HG02870 (cell line): ENCODE data around the gene SLC10A1.
"Not testable (repeated sequence)": the region's sequence is repeated elsewhere in the genome, so short reads cannot be mapped to it uniquely, and the experiment has no call there.

ENCODE experiments used
- ATAC-seq: cut with Tn5 transposase; IDR thresholded peaks from one replicate; pipeline ENCODE4 v1.9.1; 2021; ENCODE audit warnings: mild to moderate bottlenecking, moderate library complexity; ENCODE audit not compliant: unreplicated experiment

The SLC10A1 gene

DNA sequence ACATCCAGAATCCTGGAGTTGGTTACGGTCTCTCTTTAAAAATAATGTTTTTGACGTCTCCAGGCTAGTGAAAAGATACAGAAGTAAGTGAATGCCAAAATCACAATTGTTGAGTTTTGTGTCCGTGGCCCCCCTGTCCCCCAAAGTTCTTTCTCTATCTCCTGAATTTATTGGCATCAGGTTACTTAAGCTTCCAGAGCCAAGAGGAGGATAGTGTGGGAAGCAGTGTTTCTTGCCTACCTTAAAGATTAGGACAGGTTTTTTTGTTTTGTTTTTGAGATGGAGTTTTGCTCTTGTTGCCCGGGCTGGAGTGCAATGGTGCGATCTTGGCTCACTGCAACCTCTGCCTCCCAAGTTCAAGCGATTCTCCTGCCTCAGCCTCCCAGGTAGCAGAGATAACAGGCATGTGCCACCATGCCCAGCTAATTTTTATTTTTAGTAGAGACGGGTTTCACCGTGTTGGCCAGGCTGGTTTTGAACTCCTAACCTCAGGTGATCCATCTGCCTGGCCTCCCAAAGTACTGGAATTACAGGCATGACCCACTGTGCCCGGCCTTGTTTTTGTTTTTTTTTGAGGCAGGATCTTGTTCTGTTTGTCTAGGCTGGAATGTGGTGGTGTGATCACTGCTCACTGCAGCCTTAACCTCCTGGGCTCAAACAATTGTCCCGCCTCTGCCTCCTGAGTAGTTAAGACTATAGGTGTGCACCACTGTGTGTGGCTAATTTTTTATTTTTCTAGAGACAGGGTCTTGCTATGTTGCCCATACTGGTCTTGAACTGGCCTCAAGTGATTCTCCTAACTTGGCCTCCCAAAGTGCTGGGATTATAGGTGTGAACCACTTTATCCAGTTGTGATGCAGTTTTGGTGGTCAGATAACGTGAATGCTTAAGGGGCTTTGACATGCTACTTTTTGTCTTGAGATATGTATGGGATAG is 24.7 kb downstream of the SLC10A1 start:
- no peak for ATAC-seq

DNA sequence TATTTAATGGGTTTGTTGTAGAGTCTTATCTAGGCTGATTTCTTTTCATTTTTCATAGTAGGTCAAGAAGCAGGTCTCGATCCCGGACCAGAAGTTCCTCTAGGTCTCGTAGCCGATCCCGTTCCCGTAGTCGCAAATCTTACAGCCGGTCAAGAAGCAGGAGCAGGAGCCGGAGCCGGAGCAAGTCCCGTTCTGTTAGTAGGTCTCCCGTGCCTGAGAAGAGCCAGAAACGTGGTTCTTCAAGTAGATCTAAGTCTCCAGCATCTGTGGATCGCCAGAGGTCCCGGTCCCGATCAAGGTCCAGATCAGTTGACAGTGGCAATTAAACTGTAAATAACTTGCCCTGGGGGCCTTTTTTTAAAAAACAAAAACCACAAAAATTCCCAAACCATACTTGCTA is 25.9 kb downstream of the SLC10A1 start:
- no peak for ATAC-seq

DNA sequence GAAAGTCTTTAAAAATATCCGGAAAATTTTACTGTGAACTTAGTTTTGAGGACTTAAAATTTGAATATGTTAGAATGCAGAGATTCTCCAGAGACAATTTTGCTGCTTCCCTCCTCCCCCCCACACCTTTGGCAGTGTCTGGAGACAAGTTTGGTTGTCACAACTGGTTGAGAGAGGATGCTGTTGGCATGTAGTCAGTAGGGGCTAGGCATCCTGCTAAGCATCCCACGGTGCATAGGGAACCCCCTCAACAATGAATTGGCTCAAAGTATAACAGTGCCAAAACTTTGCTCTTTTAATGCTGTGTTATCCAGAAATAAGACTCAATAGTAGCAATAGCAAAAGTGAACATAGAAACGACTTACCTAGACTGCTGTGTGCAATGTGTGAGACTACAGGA is 26.5 kb downstream of the SLC10A1 start:
- no peak for ATAC-seq

DNA sequence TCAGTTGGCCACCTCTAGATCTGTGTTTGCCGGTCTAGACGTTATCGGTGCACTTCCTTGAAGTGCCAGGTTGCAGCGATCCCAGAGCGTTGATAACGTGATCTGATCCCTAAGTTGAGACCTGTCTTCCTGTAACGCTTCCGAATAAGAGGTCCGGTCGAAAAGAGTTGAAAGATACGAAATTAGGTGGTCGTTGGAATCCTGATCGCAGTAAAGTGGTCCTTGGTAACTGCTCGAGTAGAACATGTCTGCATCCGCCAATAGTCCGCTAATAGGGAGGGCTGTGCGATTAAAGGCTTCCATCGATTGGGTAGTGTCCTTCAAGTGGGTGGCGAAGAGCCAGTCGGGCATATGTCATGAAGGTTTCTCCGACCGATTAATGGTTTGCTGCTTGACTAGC is 27.4 kb downstream of the SLC10A1 start:
- ATAC-seq = no peak

DNA sequence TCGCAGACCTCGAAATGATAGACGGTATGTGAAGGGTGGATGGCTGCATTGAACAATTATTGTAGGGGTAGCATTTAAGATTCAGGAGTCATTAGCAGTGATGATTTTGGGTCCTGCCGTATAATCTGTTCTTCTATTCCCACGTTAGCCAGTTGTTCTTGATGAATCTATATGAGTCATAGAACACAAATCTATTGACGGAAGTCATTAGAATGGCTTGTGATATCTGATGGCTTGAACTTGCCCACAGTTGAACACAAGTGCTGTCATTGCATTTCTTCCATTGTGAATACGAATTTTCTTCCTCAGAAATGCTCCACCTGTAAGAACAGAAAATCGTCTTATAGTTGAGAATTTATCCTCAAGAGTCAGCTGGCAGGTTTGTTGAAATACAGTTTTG is 28.2 kb downstream of the SLC10A1 start:
- no peak for ATAC-seq

DNA sequence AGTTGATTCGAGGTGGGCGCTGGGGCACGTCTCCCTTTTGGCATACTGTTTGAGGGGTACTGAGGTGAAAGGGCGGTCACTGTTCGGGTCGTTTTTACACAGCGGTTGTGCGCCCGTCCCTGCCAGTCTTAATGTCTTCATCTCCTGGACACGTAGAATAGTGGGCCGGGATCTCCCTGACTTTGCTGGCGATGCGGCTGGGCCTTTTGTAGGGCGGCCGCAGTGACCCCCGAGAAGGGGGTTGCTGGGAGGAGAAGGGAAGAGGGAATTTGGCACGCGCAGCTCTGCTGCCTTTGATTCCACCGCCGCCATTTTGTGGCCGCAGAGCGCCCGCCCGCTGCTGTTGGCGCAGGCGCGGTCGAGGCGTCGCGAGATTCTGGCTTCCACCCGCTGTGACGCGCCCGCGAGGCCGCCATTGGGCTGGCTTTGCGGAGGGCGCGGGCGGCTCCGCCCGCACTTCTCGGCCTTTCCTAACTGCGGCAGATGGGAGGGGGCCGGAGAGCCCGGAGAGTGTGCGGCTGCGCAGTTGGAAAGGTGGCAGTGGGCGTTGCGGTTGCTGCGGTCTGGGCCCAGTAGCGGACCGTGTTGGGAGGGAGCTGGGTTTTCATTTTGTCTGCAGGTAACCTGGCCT is 29.6 kb downstream of the SLC10A1 start:
- ATAC-seq = peak; percentile 63

DNA sequence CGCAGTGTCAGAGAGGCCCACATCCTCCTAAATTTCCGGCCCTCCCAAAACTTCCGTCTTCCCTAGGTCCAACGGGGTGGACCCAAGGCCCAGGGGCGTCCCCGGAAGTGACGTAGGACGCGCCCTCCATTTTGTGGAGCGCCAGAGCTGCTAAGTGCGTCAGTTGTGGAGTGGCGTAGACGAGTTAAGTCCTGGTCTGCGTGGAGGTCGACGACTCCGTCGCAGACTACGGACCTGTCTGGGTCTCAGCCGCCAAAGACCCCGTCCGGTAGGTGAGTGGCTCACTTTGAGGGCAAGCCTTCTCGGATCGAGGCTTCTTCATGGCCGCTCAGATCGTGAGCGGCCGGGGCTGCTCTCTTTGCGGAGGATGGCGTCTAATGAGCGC is 30.1 kb downstream of the SLC10A1 start, which contains the start of gene SRSF5:
Gene SRSF5 (plus strand): TSS at position 159 of the 385 bp plus-strand sequence. CDS start 1,015 bp downstream, outside the sequence.
- peak; percentile 71 for ATAC-seq

DNA sequence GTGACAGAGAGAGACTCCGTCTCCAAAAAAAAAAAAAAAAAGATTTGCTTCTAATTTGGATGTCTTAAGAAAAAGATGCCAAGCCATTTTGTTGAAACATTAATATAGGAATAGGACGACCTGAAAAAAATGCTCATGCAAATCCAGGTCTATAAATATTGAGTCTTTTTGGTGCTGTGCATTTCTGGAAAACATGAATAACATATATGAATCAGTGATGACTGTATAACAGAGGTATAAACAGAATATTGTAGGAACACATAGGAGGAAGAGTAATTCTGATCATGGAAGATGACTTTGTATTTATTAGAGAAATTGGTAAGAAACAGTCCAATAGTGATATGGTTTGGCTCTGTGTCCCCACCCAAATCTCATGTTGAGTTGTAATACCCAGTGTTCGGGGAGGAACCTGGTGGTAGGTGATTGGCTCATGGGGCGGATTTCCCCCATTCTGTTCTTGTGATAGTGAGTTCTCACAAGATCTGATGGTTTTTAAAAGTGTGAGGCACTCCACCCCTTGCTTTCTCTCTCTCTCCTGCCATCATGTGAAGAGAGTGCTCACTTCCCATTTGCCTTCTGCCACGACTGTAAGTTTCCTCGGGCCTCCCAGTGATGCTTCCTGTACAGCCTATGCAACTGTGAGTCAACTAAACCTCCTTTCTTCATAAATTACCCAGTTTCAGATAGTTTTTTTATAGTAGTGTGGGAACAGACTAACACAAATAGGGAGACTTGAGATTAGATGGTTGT is 33.1 kb downstream of the SLC10A1 start:
- no peak for ATAC-seq

DNA sequence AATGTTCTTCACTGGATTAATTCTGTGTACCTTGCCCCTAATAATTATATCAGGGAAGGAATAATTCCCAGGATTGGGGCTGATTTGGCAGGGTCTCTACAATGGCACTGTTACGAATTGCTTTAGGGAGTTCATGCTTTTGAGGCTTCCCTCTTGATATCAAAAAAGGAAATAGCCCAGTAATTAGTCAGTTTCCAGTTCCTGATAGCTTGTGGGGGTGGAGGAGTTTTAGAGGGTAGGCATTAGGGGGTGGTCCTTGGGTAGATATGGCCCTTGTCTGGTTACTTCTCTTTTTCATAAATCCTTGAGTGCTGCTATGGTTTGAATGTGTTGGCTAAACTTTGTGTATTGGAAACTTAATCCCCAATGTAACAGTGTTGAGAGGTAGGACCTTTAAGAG is 36.2 kb downstream of the SLC10A1 start:
- no peak for ATAC-seq

DNA sequence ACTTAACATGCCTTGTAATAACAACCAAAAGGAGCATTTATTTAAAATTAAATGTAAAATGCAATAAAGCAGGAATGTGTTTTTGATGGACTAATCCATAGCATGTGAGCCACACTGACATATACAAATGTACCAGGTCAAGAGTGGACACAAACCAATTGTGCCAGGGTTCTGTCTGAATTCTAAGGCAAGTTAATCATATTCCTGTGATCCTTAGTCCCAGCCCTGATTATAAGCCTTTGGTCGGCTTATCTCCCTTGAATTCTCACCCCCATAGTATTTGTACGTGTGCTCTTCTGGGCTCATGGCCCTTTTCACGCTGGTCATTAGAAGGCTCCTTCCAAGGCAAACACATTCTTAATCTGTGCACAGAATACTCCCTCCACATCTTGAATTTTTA is 40.7 kb downstream of the SLC10A1 start:
- no peak for ATAC-seq

DNA sequence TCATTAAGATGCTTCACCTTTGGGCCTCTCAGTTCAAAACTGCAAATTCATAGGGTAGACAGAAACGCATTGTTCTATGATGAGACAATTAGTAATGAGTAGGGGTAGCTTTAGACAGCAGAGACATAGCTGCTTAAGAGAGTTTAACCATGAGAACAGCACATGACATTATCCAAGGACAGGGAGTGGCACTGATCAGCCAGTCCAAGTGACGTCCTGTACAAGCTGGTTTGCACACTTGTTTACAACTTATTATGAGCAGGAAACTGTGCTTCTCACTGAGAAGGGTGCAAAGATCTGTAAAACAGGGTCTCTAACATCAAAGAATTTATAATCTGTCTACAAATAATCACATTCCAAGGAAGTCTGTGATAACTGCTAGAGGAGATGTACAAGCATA is 41.3 kb downstream of the SLC10A1 start:
- no peak for ATAC-seq

DNA sequence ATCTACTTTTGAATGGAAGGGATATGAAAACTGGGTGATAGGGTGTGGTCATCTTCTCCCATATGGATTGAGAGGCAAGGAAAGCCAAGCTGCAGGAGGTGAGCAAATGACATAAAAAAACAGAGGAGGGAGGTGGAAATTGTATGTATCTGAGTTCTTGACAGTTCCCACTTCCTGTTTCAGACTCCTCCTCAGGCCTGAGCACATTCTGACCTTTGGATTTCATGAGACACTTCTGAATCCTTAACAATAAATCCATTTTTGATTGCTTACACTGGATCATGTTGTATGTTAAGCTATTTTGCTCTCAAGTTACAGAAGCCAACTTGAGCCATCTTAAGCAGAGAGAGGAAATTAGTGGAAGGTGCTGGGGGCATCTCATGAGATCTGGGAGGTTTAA is 41.7 kb downstream of the SLC10A1 start:
- no peak for ATAC-seq

DNA sequence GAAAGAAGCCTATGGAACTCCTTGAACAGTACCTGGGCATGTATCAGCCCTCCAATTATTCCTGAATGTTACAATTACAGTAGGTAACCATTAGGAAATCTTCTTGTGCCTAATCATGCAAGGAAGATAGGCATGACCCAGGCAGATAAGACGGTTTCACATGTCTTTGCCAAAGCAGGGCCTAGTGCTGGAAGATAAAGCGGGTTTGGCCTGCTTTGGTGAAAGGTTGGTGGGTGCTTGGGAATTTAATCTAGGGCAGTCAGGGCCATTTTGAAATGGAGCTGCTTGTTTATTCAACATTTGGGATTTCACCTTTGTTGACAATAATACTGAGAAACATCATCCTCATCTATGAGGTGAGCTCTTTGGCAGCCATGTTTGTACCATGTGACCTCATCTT is 42.6 kb downstream of the SLC10A1 start:
- ATAC-seq = no peak

DNA sequence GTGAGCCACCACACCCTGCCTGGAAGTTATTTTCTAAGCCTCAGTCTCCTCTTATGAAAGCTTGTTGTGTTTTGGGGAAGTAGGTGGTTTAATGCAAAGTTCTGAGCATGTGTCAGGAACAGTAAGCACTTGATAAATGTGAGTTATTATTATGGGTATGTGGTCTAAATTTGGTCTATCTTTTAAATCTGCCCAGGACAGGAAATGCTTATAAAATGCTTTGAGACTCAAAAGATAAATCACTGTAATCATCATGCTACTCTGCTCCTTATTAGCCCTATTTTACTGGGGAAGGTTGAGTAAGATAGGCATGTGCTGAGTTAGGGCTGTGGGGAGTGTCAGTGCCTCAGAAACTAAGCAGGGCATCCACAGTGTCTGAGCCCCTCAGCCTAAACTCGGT is 43.2 kb downstream of the SLC10A1 start:
- ATAC-seq = no peak

DNA sequence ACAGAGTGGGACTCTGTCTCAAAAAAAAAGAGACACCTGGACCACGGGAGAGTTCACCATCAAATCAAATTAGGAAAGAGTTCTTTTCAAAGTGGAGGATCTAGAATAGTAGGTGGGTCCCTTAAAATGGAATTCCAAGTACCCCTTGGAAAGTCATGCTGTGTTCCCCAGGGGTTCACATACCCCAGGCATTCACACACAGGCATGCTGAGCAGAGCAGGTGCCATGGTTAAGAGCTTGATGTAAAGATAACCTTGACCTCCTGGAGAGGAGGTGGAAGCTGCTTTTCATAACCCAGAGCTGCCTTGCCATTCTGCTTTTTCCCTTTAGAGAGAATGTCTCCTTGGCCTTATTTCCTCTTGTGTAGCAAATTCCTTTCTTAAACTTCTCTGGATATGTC is 44.3 kb downstream of the SLC10A1 start:
- ATAC-seq = no peak

DNA sequence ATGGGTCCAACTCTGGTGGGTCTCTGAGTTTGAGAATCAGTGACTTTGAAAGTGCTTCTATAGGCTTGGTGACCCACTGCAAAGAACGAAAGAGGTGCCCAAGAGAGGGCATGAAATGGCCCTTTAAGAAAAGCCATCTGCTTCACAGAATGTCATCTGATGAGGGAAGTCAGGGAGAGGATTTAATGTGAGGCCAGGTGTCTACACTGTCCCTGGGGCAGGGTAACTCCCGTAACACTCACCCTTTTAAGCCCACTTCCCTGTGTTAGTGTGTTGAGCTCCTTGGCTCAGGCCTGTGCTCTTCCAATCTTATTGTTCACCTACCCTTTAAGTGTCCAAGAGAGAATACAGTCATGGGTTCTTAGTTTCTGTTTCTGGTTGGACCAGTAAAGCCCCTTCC is 46.5 kb downstream of the SLC10A1 start:
- ATAC-seq = no peak

DNA sequence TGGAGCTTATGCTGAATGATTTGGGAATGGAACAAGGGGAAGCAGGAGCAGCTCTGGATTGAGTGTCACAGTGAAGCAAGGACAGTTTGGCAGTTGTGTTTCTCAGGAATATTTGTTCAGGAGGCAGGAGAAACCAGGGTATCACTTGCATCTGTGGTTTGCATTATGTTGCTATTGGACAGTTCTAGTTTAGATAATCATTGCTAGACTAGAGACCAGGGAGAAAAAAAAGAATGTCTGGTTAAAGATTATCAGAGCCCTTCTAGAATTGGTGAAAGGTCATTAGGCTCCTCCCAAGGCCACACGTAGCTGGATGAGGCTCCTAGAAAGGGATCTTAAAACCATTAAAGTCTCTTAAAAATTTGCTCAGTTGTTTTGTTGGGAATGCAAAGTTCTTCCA is 47.1 kb downstream of the SLC10A1 start:
- no peak for ATAC-seq

DNA sequence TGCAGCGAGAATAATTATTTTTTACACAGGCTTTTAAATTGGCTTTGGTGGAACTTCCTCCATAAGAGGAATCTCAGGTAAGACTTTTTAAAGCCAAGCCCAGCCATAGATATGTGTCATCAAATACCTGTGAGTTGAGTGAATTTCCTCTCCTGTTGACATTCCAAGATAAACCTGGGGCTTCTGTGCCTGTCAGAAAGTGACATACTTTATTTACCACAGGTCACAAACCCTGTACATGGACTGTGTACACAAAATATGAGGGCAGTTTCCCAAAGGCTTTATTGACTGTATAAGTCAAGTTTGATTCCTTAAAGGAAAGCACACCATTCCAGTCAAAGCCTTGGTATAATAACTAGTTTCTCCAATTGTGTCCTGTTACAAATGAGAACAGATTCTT is 56.0 kb downstream of the SLC10A1 start:
- ATAC-seq = no peak

DNA sequence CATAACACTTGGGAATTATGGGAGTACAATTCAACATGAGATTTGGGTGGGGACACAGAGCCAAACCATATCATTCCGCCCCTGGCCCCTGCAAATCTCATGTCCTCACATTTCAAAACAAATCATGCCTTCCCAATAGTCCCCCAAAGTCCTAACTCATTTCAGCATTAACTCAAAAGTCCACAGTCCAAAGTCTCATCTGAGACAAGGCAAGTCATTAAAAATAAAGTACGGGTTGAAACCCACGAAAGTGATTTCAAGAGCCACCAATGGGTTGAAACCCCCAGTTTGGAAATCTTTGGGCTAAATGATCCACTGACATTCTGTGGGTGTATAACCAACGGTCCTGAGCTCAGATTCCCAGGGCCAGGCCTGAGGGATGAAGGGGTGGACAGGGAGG is 60.6 kb downstream of the SLC10A1 start:
- not testable (repeated sequence) for ATAC-seq

DNA sequence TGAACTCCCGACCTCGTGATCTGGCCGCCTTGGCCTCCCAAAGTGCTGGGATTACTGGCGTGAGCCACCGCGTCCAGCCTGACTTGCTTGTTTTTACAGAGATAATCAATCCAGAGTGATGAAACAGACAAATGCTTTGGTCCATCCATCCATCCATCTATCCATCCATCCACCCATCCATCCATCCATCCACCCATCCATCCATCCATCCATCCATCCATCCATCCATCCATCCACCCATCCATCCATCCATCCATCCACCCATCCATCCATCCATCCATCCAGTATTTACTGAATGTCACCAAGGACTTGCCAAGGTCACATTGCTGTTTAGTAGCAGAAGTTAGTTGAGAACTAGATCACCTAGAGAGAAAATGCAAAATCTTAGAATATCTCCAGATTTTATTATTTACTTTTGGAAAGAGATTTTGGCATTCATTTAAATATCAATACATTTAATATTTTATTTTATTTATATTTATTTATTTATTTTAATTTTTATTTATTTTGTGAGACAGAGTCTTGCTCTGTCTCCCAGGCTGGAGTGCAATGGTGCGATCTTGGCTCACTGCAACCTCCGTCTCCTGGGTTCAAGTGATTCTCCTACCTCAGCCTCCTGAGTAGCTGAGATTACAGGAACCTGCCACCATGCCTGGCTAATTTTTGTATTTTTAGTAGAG is 65.0 kb downstream of the SLC10A1 start:
- not testable (repeated sequence) for ATAC-seq

DNA sequence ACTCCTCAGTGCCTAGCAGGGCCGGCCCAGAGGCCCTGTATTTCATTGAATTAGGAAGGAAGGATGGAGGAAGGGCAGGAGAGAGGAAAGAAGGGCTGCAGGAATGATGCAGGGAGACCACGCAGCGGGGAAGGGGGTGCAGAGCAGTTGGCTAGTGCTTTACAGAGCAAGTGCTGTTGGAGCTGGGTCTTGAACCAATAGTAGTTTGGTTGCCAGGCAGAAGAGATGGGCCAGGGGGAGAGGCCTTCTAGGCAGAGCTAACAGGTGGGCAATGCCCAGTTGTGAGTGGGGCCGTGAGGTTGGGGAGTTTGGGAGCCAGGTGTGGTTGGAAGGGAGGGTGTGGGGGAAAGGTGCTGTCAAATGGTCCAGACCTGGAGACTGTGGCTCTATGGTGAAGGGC is 69.2 kb downstream of the SLC10A1 start:
- ATAC-seq = no peak
